ENCODE data around the gene DGKA.
"Not testable (repeated sequence)": the region's sequence is repeated elsewhere in the genome, so short reads cannot be mapped to it uniquely, and the experiment has no call there.

Gene DGKA

GRCh38 chr12:55969356-55969755 is 38.4 kb downstream of the DGKA start:
- DNase-seq (ENCODE audit: low read depth) = no peak

GRCh38 chr12:55970775-55971174 is 39.8 kb downstream of the DGKA start:
- DNase-seq (ENCODE audit: low read depth) = no peak

GRCh38 chr12:55972042-55972441 is 41.1 kb downstream of the DGKA start:
- DNase-seq (ENCODE audit: low read depth) = no peak

- no peak for DNase-seq (ENCODE audit: low read depth)
These were observed 41.5 kb downstream of the DGKA start for GRCh38 chr12:55972456-55972855.

- no peak for DNase-seq (ENCODE audit: low read depth)
These were observed 42.1 kb downstream of the DGKA start for GRCh38 chr12:55972911-55973598.

GRCh38 chr12:55973599-55974307 is 42.8 kb downstream of the DGKA start, which contains the start of gene RAB5B:
Gene RAB5B (plus strand): TSS chr12:55974078. CDS start chr12:55986961, 12,883 bp downstream.
- DNase-seq (ENCODE audit: low read depth) = peak; percentile 98

- DNase-seq (ENCODE audit: low read depth) = no peak
These were observed 43.4 kb downstream of the DGKA start for GRCh38 chr12:55974308-55974730.

GRCh38 chr12:55978393-55978792 is 47.4 kb downstream of the DGKA start:
- no peak for DNase-seq (ENCODE audit: low read depth)

GRCh38 chr12:55979069-55979468 is 48.1 kb downstream of the DGKA start:
- DNase-seq (ENCODE audit: low read depth) = no peak

- not testable (repeated sequence) for DNase-seq (ENCODE audit: low read depth)
These were observed 50.9 kb downstream of the DGKA start for GRCh38 chr12:55981882-55982281.

GRCh38 chr12:55982319-55982936 is 51.5 kb downstream of the DGKA start:
- DNase-seq (ENCODE audit: low read depth) = no peak

- DNase-seq (ENCODE audit: low read depth) = no peak
These were observed 52.4 kb downstream of the DGKA start for GRCh38 chr12:55983232-55983842.

- DNase-seq (ENCODE audit: low read depth) = no peak
These were observed 53.9 kb downstream of the DGKA start for GRCh38 chr12:55984861-55985260.

- no peak for DNase-seq (ENCODE audit: low read depth)
These were observed 54.4 kb downstream of the DGKA start for GRCh38 chr12:55985341-55985740.

GRCh38 chr12:55985976-55986375 is 55.0 kb downstream of the DGKA start:
- not testable (repeated sequence) for DNase-seq (ENCODE audit: low read depth)

GRCh38 chr12:55991110-55991509 is 60.1 kb downstream of the DGKA start:
- no peak for DNase-seq (ENCODE audit: low read depth)

- no peak for DNase-seq (ENCODE audit: low read depth)
These were observed 62.4 kb downstream of the DGKA start for GRCh38 chr12:55993230-55993853.

- DNase-seq (ENCODE audit: low read depth) = no peak
These were observed 64.4 kb downstream of the DGKA start for GRCh38 chr12:55995366-55995765.

- peak; percentile 50 for DNase-seq (ENCODE audit: low read depth)
These were observed 65.3 kb downstream of the DGKA start for GRCh38 chr12:55996201-55996714.

GRCh38 chr12:55996715-55997534 is 66.0 kb downstream of the DGKA start, which contains the start of gene SUOX:
Gene SUOX (plus strand): TSS chr12:55997276. CDS start chr12:56002222, 4,946 bp downstream.
- no peak for DNase-seq (ENCODE audit: low read depth)

- DNase-seq (ENCODE audit: low read depth) = no peak
These were observed 66.5 kb downstream of the DGKA start for GRCh38 chr12:55997535-55997859.

Measured in stimulated activated CD4-positive, alpha-beta T cell treated with anti-CD3 and anti-CD28 coated beads, Interleukin-2, amount 100 ng/mL, for 4 hours (primary cell).